Dedifferentiated amniotic fluid mesenchymal stem cell (primary cell): ENCODE data around the gene LYZL4.
A peak's percentile ranks its signal among the peaks of the same experiment; 100 is the strongest.

ENCODE experiments used
- DNase-seq: peaks from one replicate; pipeline ENCODE4 v3.0.0-alpha.2; 2016; ENCODE audit errors: extremely low spot score

Gene LYZL4

GRCh38 chr3:42425736-42426407 is 15.5 kb upstream of the LYZL4 start:
- DNase-seq = no peak

GRCh38 chr3:42424911-42425310 is 14.5 kb upstream of the LYZL4 start:
- DNase-seq = no peak

- DNase-seq = no peak
These were observed 11.7 kb upstream of the LYZL4 start for GRCh38 chr3:42421818-42422796.

- DNase-seq = no peak
These were observed 9.2 kb upstream of the LYZL4 start for GRCh38 chr3:42419563-42419962.

GRCh38 chr3:42412526-42413155 is 2.2 kb upstream of the LYZL4 start:
- no peak for DNase-seq

- no peak for DNase-seq
These were observed 1.0 kb upstream of the LYZL4 start for GRCh38 chr3:42411429-42411828.

GRCh38 chr3:42408156-42408555 is 2.3 kb downstream of the LYZL4 start:
- DNase-seq = no peak

- no peak for DNase-seq
These were observed 3.5 kb downstream of the LYZL4 start for GRCh38 chr3:42406727-42407450.

- DNase-seq = no peak
These were observed 4.6 kb downstream of the LYZL4 start for GRCh38 chr3:42405857-42406256.

GRCh38 chr3:42403737-42404136 is 6.7 kb downstream of the LYZL4 start:
- DNase-seq = no peak

- no peak for DNase-seq
These were observed 7.9 kb downstream of the LYZL4 start for GRCh38 chr3:42402394-42403096.

GRCh38 chr3:42398080-42398479 is 12.3 kb downstream of the LYZL4 start:
- DNase-seq = no peak

- DNase-seq = no peak
These were observed 12.8 kb downstream of the LYZL4 start for GRCh38 chr3:42397644-42398043.

- DNase-seq = no peak
These were observed 15.7 kb downstream of the LYZL4 start for GRCh38 chr3:42394579-42395288.

- DNase-seq = no peak
These were observed 22.4 kb downstream of the LYZL4 start for GRCh38 chr3:42387802-42388651.

GRCh38 chr3:42381551-42382082 is 28.8 kb downstream of the LYZL4 start:
- DNase-seq = no peak

GRCh38 chr3:42377681-42378080 is 32.7 kb downstream of the LYZL4 start:
- DNase-seq = no peak

GRCh38 chr3:42376344-42376798 is 34.0 kb downstream of the LYZL4 start:
- peak; percentile 26 for DNase-seq

GRCh38 chr3:42375121-42375800 is 35.1 kb downstream of the LYZL4 start:
- no peak for DNase-seq
